IMR-90 (cell line): ENCODE data around the gene TMEM271. TPM values are rescaled to one million over a fixed set of nuclear protein-coding genes. Genes with fewer than 3 reads are reported as not detected.

Experiments used
- ATAC-seq: fragments of 200-7000 bp; cut with Tn5 transposase; 2 replicates; pipeline ENCODE4 v1.9.1; 2020; ENCODE audit warnings: low read depth, mild to moderate bottlenecking, moderate library complexity
- BruUV-seq: library from RNA; stranded (reverse); fragments of 400-500 nt; replicated peaks from 2 replicates; lab custom pipeline; 2021; lab: Mats Ljungman, UMichigan
- CTCF ChIA-PET: fragments of 300-600 bp; formaldehyde crosslinking; extraction: SDS; loops from one replicate; lab custom pipeline; 2021; ENCODE audit warnings: antibody characterized with exemption; lab: Yijun Ruan, JAX
- POLR2A ChIA-PET: fragments of 300-600 bp; sonication (Branson Sonifier 250); formaldehyde crosslinking; loops from one replicate; lab custom pipeline; 2022; ENCODE audit warnings: antibody characterized with exemption; ENCODE audit not compliant: unreplicated experiment; lab: Charles Lee
- DNase-seq: peaks from one replicate; pipeline ENCODE4 v3.0.0; 2013
- H2AFZ ChIP-seq: replicated peaks from 2 replicates; pipeline ENCODE3; 2013; ENCODE audit warnings: low read length, mild to moderate bottlenecking; ENCODE audit not compliant: poor library complexity
- H2AK5ac ChIP-seq: 2 replicates; pipeline ENCODE4 v1.6.1; 2013; ENCODE audit warnings: low read depth, low read length, inconsistent platforms
- H2AK9ac ChIP-seq: replicated peaks from 2 replicates; pipeline ENCODE3; 2013; ENCODE audit warnings: mild to moderate bottlenecking, low read depth, low read length, moderate library complexity; ENCODE audit not compliant: poor library complexity
- H2BK120ac ChIP-seq: 2 replicates; pipeline ENCODE4 v1.6.1; 2013; ENCODE audit warnings: low read depth, low read length, inconsistent platforms
- H2BK15ac ChIP-seq: 3 replicates; pipeline ENCODE4 v1.6.1; 2013; ENCODE audit warnings: low read depth, low read length, inconsistent platforms
- H2BK20ac ChIP-seq: 2 replicates; pipeline ENCODE4 v1.6.1; 2013; ENCODE audit warnings: low read depth, mild to moderate bottlenecking, inconsistent platforms, low read length, moderate library complexity
- H2BK5ac ChIP-seq: 2 replicates; pipeline ENCODE4 v1.6.1; 2013; ENCODE audit warnings: mild to moderate bottlenecking, low read depth, low read length, inconsistent platforms; ENCODE audit not compliant: poor library complexity, severe bottlenecking
- H3K14ac ChIP-seq: replicated peaks from 2 replicates; pipeline ENCODE4 v1.6.1; 2013; ENCODE audit warnings: low read depth, low read length, inconsistent platforms
- H3K18ac ChIP-seq: 2 replicates; pipeline ENCODE4 v1.6.1; 2013; ENCODE audit warnings: low read depth, low read length, control low read depth
- H3K23ac ChIP-seq: 2 replicates; pipeline ENCODE4 v1.6.1; 2013; ENCODE audit warnings: low read depth, low read length, inconsistent platforms
- H3K27ac ChIP-seq: 2 replicates; pipeline ENCODE4 v1.5.1; 2013; ENCODE audit warnings: mild to moderate bottlenecking, control low read depth, low read length; ENCODE audit not compliant: insufficient read depth
- H3K27me3 ChIP-seq: 2 replicates; pipeline ENCODE4 v1.6.1; 2013; ENCODE audit warnings: low read length; ENCODE audit not compliant: control insufficient read depth, insufficient read depth
- H3K36me3 ChIP-seq: 2 replicates; pipeline ENCODE4 v1.6.1; 2013; ENCODE audit warnings: low read length, mixed read lengths; ENCODE audit not compliant: control insufficient read depth, insufficient read depth
- H3K4ac ChIP-seq: 2 replicates; pipeline ENCODE4 v1.6.1; 2013; ENCODE audit warnings: low read depth, low read length, inconsistent platforms
- H3K4me1 ChIP-seq: 2 replicates; pipeline ENCODE4 v1.6.1; 2013; ENCODE audit warnings: low read length, mixed read lengths; ENCODE audit not compliant: control insufficient read depth, insufficient read depth
- H3K4me2 ChIP-seq: 2 replicates; pipeline ENCODE4 v1.6.1; 2013; ENCODE audit warnings: low read depth, mild to moderate bottlenecking, control low read depth, low read length, moderate library complexity
- H3K4me3 ChIP-seq: 2 replicates; pipeline ENCODE4 v1.5.1; 2013; ENCODE audit warnings: low read depth, mild to moderate bottlenecking, control low read depth, low read length, moderate library complexity; ENCODE audit not compliant: insufficient read depth
- H3K56ac ChIP-seq: 2 replicates; pipeline ENCODE4 v1.6.1; 2013; ENCODE audit warnings: low read length, inconsistent platforms; ENCODE audit not compliant: insufficient read depth; ENCODE audit errors: extremely low read depth
- H3K79me1 ChIP-seq, 2 experiments: 2 replicates each; pipeline ENCODE4 v1.6.1; 2013; ENCODE audit warnings: low read length in 2 of 2, inconsistent platforms in 1 of 2, low read depth in 1 of 2
- H3K9ac ChIP-seq: 2 replicates; pipeline ENCODE4 v1.6.1; 2013; ENCODE audit warnings: low read depth, low read length, control low read depth
- H3K9me1 ChIP-seq: 2 replicates; pipeline ENCODE4 v1.6.1; 2013; ENCODE audit warnings: low read length, inconsistent platforms; ENCODE audit not compliant: insufficient read depth
- H3K9me3 ChIP-seq: 2 replicates; pipeline ENCODE4 v1.6.1; 2013; ENCODE audit warnings: low read length; ENCODE audit not compliant: control insufficient read depth, insufficient read depth
- H4K20me1 ChIP-seq: 2 replicates; pipeline ENCODE4 v1.6.1; 2013; ENCODE audit warnings: low read length, inconsistent platforms; ENCODE audit not compliant: insufficient read depth
- H4K5ac ChIP-seq: 2 replicates; pipeline ENCODE4 v1.6.1; 2013; ENCODE audit warnings: mild to moderate bottlenecking, low read depth, low read length, control low read depth
- H4K8ac ChIP-seq, 2 experiments: 2 replicates each; pipeline ENCODE4 v1.6.1; 2013; ENCODE audit warnings: low read depth in 2 of 2, low read length in 2 of 2, control low read depth in 1 of 2, inconsistent platforms in 1 of 2
- H4K91ac ChIP-seq: 2 replicates; pipeline ENCODE4 v1.6.1; 2013; ENCODE audit warnings: low read depth, low read length, inconsistent platforms; ENCODE audit not compliant: insufficient read depth
- CTCF ChIP-seq: conservative IDR thresholded peaks from 2 replicates; pipeline ENCODE4 v1.5.1; 2012; ENCODE audit warnings: mild to moderate bottlenecking, low read depth, low read length, improper control_type of control experiment
- FOS ChIP-seq: fragments of 150-350 bp; IDR thresholded peaks from 2 replicates; pipeline ENCODE4 v1.6.1; 2016; ENCODE audit warnings: low read depth, low read length
- MAFK ChIP-seq: IDR thresholded peaks from 2 replicates; pipeline ENCODE4 v1.6.1; 2012; ENCODE audit warnings: low read depth, low read length, improper control_type of control experiment
- MAZ ChIP-seq: IDR thresholded peaks from 2 replicates; pipeline ENCODE4 v1.6.1; 2012; ENCODE audit warnings: low read depth, mild to moderate bottlenecking, low read length, improper control_type of control experiment, moderate library complexity, borderline replicate concordance
- MXI1 ChIP-seq: IDR thresholded peaks from 2 replicates; pipeline ENCODE4 v1.6.1; 2012; ENCODE audit warnings: low read depth, mild to moderate bottlenecking, low read length, moderate library complexity, borderline replicate concordance
- POLR2A ChIP-seq: IDR thresholded peaks from 2 replicates; pipeline ENCODE4 v1.6.1; 2012; ENCODE audit warnings: mild to moderate bottlenecking, low read depth, low read length
- RAD21 ChIP-seq: IDR thresholded peaks from 2 replicates; pipeline ENCODE4 v1.6.1; 2012; ENCODE audit warnings: low read length, improper control_type of control experiment
- RCOR1 ChIP-seq: IDR thresholded peaks from 2 replicates; pipeline ENCODE4 v1.6.1; 2012; ENCODE audit warnings: mild to moderate bottlenecking, low read length, improper control_type of control experiment; ENCODE audit not compliant: insufficient replicate concordance
- RFX5 ChIP-seq: IDR thresholded peaks from 2 replicates; pipeline ENCODE4 v1.8.0; 2012; ENCODE audit warnings: low read depth, mild to moderate bottlenecking, low read length, moderate library complexity
- WGBS, 2 experiments: methylation state at CpG; one replicate each; pipeline versions ENCODE4 v1.1.5 to v1.1.7; 2013; ENCODE audit warnings: missing lambda C conversion rate in 2 of 2; ENCODE audit not compliant: insufficient read length in 1 of 2; ENCODE audit errors: extremely low coverage in 2 of 2; 5-methylcytosine and 5-hydroxymethylcytosine counted together
- dilution Hi-C: fragments of 300-500 bp; cut with HindIII; formaldehyde crosslinking; loops from one replicate; pipeline ENCODE4 v1.14.3; 2018; ENCODE audit warnings: low sequenced_read_pairs; ENCODE audit not compliant: unreplicated experiment
- in situ Hi-C: fragments of 300-500 bp; cut with MboI; formaldehyde crosslinking; loops from 3 replicates; pipeline ENCODE4 v1.14.3; 2019; ENCODE audit warnings: low sequenced_read_pairs, inconsistent platforms, mixed read lengths
- intact Hi-C: fragments of 100-400 bp; cut with micrococcal nuclease; formaldehyde crosslinking; loops from 2 replicates; pipeline ENCODE4 v1.10.0; 2022
- polyA plus RNA-seq, 3 experiments: library from polyadenylated mRNA; depleted of rRNA; stranded (reverse); fragments of >200 nt; gene quantifications; 2 replicates each; pipeline ENCODE4 v1.2.3, GENCODE V29; 2012; ENCODE audit warnings: low replicate concordance in 1 of 3
- total RNA-seq: library from RNA; depleted of rRNA; stranded (reverse); fragments of >200 nt; gene quantifications from 2 replicates; pipeline ENCODE4 v1.2.3, GENCODE V29; 2012
- TF ChIP-seq, protein P1 (sequence below): fragments of 150-350 bp; IDR thresholded peaks from 2 replicates; pipeline ENCODE4 v1.6.1; 2016; ENCODE audit warnings: low read depth, mild to moderate bottlenecking, low read length, moderate library complexity, borderline replicate concordance

The TMEM271 gene
- total and polyA plus RNA-seq, 2 of the 4 experiments (the other 2 are of a cell fraction): not detected

GRCh38 chr4:561426-561825, 14.7 kb downstream of the TMEM271 start:
- H2AFZ ChIP-seq: no peak overlapping the region
- H3K4me3 ChIP-seq: no peak overlapping the region
- no peak overlapping the region for H2AK9ac ChIP-seq
- no peak overlapping the region for H2BK20ac ChIP-seq
- no peak overlapping the region for H2BK120ac ChIP-seq
- H2BK15ac ChIP-seq: no peak overlapping the region
- TF ChIP-seq MXI1: no peak
- TF ChIP-seq, protein P1, sequence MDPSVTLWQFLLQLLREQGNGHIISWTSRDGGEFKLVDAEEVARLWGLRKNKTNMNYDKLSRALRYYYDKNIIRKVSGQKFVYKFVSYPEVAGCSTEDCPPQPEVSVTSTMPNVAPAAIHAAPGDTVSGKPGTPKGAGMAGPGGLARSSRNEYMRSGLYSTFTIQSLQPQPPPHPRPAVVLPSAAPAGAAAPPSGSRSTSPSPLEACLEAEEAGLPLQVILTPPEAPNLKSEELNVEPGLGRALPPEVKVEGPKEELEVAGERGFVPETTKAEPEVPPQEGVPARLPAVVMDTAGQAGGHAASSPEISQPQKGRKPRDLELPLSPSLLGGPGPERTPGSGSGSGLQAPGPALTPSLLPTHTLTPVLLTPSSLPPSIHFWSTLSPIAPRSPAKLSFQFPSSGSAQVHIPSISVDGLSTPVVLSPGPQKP: no peak
- no peak for TF ChIP-seq RFX5
- no peak for TF ChIP-seq MAFK
- TF ChIP-seq RAD21: no peak
- no peak for TF ChIP-seq CTCF
- no peak for TF ChIP-seq POLR2A
- no peak for TF ChIP-seq RCOR1
- no peak for TF ChIP-seq MAZ
- TF ChIP-seq FOS: no peak
- ChIA-PET POLR2A (no interaction called here), CTCF (no interaction called here)
- BruUV-seq: no TSS peak
- in situ Hi-C loops: no loop called here
- WGBS, 2 experiments: 92% methylated on average over 2 of the region's 5 CpGs; no CpG with 5 or more reads in 1 of the 2 experiments
- H3K56ac ChIP-seq: no peak overlapping the region
- no peak overlapping the region for H3K4ac ChIP-seq
- no peaks in the 10 kb centered on the region for H3K4me1 ChIP-seq
- DNase-seq (no peak), ATAC-seq (no peak)
- H3K27me3 ChIP-seq: no peaks in the 10 kb centered on the region
- H2AK5ac ChIP-seq: no peak overlapping the region
- H4K5ac ChIP-seq: no peak overlapping the region
- intact Hi-C loops: no loop called here
- H3K18ac ChIP-seq: no peak overlapping the region
- no peak overlapping the region for H3K14ac ChIP-seq
- no peak overlapping the region for H3K9ac ChIP-seq
- H3K23ac ChIP-seq: no peak overlapping the region
- peaks cover 14% of the 10 kb centered on the region; the same call in 1 of the 2 replicates for H3K9me3 ChIP-seq
- no peak overlapping the region for H4K91ac ChIP-seq
- dilution Hi-C loops: no loop called here
- no peaks in the 10 kb centered on the region for H3K9me1 ChIP-seq
- H3K79me1 ChIP-seq: no peaks in the 10 kb centered on the region
- H4K20me1 ChIP-seq: no peaks in the 10 kb centered on the region
- H3K27ac ChIP-seq: no peak overlapping the region
- no peaks in the 10 kb centered on the region for H3K36me3 ChIP-seq
- H3K4me2 ChIP-seq: no peak overlapping the region
- H4K8ac ChIP-seq: no peak overlapping the region
- no peak overlapping the region for H2BK5ac ChIP-seq
